Epithelial cell of esophagus (primary cell): ENCODE measurements around the gene SH2D1A.

Experiments
- DNase-seq: peaks from one replicate; pipeline ENCODE4 v3.0.0; 2010; ENCODE audit warnings: low read depth
- H3K4me3 ChIP-seq: 2 replicates; pipeline ENCODE4 v1.5.1; 2011; ENCODE audit warnings: mild to moderate bottlenecking, low read length, control low read depth
- CTCF ChIP-seq: IDR thresholded peaks from 2 replicates; pipeline ENCODE4 v1.5.1; 2011; ENCODE audit warnings: low read depth, mild to moderate bottlenecking, low read length, control low read depth, inconsistent platforms; ENCODE audit not compliant: insufficient read depth; ENCODE audit errors: missing control alignments

Gene SH2D1A

GRCh38 chrX:124386401-124386800 is 40.0 kb downstream of the SH2D1A start:
- TF ChIP-seq CTCF, result no peak
- H3K4me3 ChIP-seq, result no peak overlapping the region
- DNase-seq, result no peak

- peak; percentile 56 for TF ChIP-seq CTCF
- peak; percentile 60 for DNase-seq
Observed at GRCh38 chrX:124388562-124388961, 42.2 kb downstream of the SH2D1A start.

GRCh38 chrX:124392794-124393193 is 46.4 kb downstream of the SH2D1A start:
- no peak overlapping the region for H3K4me3 ChIP-seq
- no peak for TF ChIP-seq CTCF
- DNase-seq, result no peak

More at GRCh38 chrX:124388562-124388961, 42.2 kb downstream of the SH2D1A start:
- H3K4me3 ChIP-seq, result no peak overlapping the region

- DNase-seq, result no peak
- H3K4me3 ChIP-seq, result no peak overlapping the region
- TF ChIP-seq CTCF, result no peak
Observed at GRCh38 chrX:124393238-124393637, 46.9 kb downstream of the SH2D1A start.

GRCh38 chrX:124393659-124394058 is 47.3 kb downstream of the SH2D1A start:
- TF ChIP-seq CTCF, result no peak
- H3K4me3 ChIP-seq, result no peak overlapping the region
- DNase-seq, result no peak

GRCh38 chrX:124395145-124395880 is 49.0 kb downstream of the SH2D1A start:
- no peak overlapping the region for H3K4me3 ChIP-seq
- TF ChIP-seq CTCF, result no peak
- no peak for DNase-seq

GRCh38 chrX:124401696-124402095 is 55.3 kb downstream of the SH2D1A start:
- DNase-seq, result no peak
- TF ChIP-seq CTCF, result no peak
- no peak overlapping the region for H3K4me3 ChIP-seq
